Hematopoietic multipotent progenitor cell treated with erythropoietin and hydrocortisone succinate and interleukin-3 and kit ligand, for 8 days (in vitro differentiated cells): ENCODE results near the gene DAZAP1.
"Not testable (repeated sequence)": the region's sequence is repeated elsewhere in the genome, so short reads cannot be mapped to it uniquely, and the experiment has no call there.

Experiments used
- DNase-seq: peaks from one replicate; pipeline ENCODE4 v3.0.0-alpha.2; 2015

Gene DAZAP1

DNA sequence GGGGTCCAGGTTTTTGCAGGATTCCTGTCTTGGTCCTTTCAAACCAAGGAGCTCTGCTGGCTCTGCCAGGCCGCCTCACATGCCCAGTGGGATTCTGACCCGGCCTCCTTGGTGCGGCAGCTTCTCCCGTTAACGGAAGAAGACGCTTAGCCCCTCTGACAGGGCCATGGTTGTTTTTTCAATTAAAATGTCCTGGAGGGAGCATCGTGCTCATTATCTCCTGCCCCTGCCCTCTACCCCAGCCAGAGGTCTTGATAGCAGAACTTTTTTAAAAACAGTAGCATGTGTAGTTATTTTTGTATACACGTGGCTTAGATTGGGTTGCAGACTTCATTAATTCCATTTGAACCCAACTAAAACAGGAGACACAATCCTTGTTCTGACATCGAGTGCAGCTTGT is 19.4 kb downstream of the DAZAP1 start:
- DNase-seq = no peak

DNA sequence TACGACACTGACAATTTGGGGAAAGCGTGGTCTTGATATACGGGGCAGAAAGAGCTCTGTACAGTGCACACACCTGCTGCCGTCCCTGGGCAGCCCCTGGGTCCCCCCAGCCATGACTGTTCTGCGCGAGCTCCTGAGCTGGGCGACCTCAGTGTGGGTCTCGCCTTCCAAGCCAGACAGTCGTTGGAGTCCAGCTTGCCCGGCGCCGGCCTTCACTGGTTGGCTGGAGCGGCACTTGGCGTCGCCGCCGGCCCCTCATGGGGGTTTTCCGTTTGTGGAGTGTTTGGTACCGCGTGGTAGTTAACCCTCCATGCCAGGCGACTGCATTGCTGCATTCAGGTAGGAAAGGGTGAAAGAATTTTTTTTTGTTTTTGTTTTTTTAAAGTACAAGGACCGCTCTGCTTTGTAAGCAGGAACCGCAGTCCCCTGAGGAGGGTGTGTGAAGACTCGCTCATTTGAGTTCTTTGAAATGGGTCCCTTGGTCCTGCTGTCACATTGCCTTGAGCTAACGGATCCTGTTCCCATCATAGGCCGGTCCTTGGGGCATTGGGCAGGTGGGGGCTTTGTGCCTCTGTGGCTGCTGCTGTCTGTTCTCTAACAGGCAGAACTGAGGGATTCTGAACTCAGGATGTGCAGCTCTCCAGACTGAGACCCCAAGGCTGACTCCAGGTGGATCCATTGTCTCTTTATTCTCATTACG is 20.0 kb downstream of the DAZAP1 start:
- DNase-seq = no peak

DNA sequence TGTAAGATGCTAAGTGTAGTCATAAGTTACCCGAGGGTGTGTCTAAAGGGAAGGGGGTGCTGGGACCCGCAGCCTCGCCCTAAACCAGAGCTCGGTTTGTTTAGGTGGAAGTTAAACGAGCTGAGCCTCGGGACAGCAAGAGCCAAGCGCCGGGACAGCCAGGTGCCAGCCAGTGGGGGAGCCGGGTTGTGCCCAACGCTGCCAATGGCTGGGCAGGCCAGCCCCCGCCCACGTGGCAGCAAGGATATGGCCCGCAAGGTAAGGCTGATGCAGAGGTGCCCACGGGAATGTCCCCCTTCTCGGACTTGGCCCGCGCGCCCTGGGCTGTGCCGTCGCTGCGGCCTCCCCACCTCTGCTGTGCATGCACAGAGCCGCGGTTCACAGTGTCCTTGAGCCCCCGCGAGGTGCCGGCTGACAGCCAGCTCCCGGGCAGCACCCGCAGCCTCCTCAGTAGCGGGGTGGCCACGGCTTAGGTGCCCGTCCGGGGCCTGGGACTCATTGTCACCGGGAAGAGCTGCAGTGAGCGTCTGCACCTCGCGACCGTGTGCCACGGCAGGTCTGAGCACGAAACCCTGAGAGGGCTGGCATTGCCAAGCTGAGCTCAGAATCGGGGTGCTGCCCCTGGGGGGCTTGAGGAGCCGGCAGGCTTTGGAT is 21.5 kb downstream of the DAZAP1 start:
- DNase-seq = no peak

DNA sequence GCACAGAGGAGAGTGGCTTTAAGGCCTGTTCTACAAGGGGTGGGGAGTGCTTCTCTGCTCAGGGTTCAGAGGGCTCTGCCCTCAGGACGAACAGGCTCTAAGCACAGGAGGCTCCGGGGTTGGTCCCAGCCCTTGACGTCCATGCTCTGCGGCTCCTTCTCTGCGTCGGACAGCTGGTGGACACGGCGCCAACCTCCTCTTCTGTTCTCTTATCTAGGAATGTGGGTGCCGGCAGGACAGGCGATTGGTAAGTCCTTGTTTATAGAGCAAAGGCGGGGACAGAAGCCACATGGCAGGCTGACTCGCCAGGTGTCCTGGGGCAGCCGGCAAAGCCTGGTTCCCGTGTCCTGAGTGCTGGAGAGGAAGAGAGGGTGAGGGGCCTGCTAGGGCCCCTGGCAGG is 22.4 kb downstream of the DAZAP1 start:
- no peak for DNase-seq

DNA sequence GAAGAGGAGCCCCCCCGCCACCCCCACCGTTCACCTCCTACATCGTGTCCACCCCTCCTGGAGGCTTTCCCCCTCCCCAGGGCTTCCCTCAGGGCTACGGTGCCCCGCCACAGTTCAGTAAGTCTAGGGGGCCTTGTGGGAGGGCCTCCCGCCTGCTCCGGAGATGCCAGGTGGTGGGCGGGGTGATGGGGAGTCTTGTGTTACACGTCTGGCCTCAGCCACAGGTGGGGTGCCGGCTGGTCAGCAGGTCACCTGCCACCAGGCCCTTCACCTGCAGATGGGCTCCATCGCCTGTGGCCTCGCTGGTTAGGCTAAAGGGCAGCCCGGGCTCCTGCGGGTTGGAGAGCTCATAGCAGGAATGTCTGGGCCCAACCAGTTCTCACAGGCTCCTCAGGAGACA is 22.9 kb downstream of the DAZAP1 start:
- no peak for DNase-seq

GRCh38 chr19:1431759-1432506 is 24.5 kb downstream of the DAZAP1 start:
- no peak for DNase-seq

DNA sequence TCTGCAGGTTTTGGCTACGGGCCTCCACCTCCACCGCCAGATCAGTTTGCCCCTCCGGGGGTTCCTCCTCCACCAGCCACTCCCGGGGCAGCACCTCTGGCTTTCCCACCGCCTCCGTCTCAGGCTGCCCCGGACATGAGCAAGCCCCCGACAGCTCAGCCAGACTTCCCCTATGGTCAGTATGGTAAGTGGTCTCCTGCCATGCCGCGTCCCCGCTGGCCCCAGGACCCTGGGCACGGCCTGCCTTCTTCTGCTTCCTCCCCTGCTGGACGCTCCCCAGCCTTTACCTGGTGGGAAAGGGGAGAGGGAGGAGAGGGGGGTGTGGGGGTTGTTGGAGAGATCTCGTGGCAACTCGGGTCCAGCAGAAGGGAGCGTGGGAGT is 25.1 kb downstream of the DAZAP1 start:
- DNase-seq = no peak

GRCh38 chr19:1433119-1434039 is 26.0 kb downstream of the DAZAP1 start:
- DNase-seq = no peak

DNA sequence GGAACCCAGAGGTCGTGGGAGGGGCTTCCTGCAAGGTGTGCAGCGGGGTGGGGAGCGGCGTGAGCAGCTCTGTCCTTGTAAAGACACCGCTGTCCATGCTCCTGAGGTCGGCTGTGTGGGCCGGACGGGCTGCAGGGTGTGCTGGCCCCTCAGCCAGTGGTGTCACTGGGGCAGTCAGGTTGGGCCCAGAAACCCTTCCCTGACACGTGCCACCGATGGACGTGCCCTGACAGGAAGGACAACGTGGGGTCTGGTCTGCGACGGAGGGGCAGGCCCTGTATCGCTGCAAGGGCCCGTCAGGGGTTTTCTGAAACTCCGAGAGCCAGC is 26.6 kb downstream of the DAZAP1 start:
- DNase-seq = no peak

- no peak for DNase-seq
Measured at GRCh38 chr19:1434577-1435060, 27.2 kb downstream of the DAZAP1 start.

- no peak for DNase-seq
Measured at GRCh38 chr19:1435378-1435989, 28.1 kb downstream of the DAZAP1 start.

DNA sequence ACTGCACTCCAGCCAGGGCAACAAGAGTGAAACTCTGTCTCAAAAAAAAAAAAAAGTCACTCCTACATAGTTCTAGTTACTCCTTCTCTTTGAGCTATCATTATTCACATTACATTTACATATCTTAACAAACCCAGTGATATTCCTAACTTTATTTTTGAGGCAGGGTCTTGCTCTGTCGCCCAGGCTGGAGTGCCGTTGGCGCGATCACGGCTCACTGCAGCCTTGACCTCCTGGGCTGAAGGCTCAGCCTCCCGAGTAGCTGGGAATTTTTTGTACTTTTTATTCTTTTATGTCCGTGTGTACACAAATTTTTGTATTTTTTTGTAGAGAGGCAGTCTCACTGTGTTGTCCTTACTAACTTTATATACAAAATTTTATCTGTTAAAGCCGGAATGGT is 30.2 kb downstream of the DAZAP1 start:
- no peak for DNase-seq

GRCh38 chr19:1438035-1438932 is 30.9 kb downstream of the DAZAP1 start, which contains the start of gene RPS15:
RPS15 (plus strand) TSS chr19:1438396; CDS start chr19:1438426, 30 bp downstream.
- DNase-seq = peak; percentile 92

- DNase-seq = no peak
Measured at GRCh38 chr19:1438933-1439354, 31.6 kb downstream of the DAZAP1 start.

GRCh38 chr19:1439525-1440417 is 32.4 kb downstream of the DAZAP1 start:
- not testable (repeated sequence) for DNase-seq

GRCh38 chr19:1440418-1440801 is 33.0 kb downstream of the DAZAP1 start:
- DNase-seq = no peak

GRCh38 chr19:1441022-1441426 is 33.6 kb downstream of the DAZAP1 start:
- no peak for DNase-seq

- no peak for DNase-seq
Measured at GRCh38 chr19:1441677-1442438, 34.5 kb downstream of the DAZAP1 start.

DNA sequence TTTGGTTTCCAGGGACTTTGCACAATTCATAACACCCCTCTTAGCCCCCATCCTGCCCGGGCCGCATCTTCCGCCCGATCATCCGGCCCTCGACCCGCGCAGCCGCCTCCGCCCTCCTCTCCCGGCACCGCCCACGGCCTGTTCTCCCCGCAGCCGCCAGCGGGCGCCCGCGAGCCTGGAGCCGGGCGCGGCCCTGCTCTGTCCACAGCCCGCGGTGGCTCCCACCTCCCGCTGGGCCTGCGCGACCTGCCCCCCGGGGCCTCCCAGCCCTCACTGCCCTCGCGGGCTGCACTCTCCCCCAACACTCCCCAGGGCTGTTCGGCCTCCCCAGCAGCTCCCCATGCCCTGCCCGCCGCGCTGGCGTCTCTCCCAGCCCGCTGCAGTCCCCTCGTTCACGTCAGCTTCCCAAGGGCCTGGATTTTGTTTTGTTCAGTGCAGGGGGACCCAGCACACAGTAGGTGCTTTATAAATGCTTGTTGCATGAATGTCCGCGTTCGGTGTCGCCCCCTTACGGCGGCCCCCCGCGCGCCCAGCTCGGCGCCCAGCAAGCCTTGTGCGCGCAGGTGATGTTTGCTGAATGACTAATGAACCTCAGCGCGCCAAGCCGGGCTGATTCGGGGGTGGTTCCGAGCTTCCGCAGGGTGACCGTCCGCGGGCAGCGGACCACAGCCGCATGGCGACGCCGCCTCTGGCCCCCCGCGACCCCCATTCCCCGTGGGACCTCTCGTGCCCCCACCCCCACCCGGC is 38.0 kb downstream of the DAZAP1 start:
- DNase-seq = peak; percentile 64
